Epithelial cell of proximal tubule (primary cell): Measurements from ENCODE around the gene RXFP1. TPM values are rescaled to one million over a fixed set of nuclear protein-coding genes. Genes with fewer than 3 reads are reported as not detected.

Source experiments
- DNase-seq: peaks from one replicate; pipeline ENCODE4 v3.0.0-alpha.2; 2011; ENCODE audit warnings: low read depth
- H3K4me3 ChIP-seq: 2 replicates; pipeline ENCODE4 v1.5.1; 2011; ENCODE audit warnings: low read depth, mild to moderate bottlenecking, low read length
- total RNA-seq: library from RNA; depleted of rRNA; stranded (reverse); fragments of >200 nt; gene quantifications from 2 replicates; pipeline ENCODE4 v1.2.3, GENCODE V29; 2015
- TF ChIP-seq, protein P1 (sequence below): conservative IDR thresholded peaks from 2 replicates; pipeline ENCODE4 v1.5.1; 2012; ENCODE audit warnings: low read depth, mild to moderate bottlenecking, low read length

RXFP1 gene
- total RNA-seq, 1 donor from 2014 or later = not detected

DNA sequence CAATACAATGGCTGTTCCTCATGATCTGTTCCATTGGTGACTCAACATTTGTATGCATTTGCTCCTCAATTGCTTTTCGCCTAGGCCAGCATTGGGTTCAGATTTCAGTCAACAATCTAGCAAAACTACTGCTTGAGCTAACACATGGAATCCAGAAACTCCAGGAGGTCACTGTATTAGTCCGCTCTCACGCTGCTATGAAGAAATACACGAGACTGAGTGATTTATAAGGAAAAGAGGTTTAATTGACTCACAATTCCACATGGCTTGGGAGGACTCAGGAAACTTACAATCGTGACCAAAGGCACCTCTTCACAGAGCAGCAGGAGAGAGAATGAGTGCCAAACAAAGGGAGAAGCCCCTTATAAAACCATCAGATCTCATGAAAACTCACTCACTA lies 67.1 kb downstream of the RXFP1 start:
- H3K4me3 ChIP-seq = no peak overlapping the region
- no peak for DNase-seq
- TF ChIP-seq, protein P1, sequence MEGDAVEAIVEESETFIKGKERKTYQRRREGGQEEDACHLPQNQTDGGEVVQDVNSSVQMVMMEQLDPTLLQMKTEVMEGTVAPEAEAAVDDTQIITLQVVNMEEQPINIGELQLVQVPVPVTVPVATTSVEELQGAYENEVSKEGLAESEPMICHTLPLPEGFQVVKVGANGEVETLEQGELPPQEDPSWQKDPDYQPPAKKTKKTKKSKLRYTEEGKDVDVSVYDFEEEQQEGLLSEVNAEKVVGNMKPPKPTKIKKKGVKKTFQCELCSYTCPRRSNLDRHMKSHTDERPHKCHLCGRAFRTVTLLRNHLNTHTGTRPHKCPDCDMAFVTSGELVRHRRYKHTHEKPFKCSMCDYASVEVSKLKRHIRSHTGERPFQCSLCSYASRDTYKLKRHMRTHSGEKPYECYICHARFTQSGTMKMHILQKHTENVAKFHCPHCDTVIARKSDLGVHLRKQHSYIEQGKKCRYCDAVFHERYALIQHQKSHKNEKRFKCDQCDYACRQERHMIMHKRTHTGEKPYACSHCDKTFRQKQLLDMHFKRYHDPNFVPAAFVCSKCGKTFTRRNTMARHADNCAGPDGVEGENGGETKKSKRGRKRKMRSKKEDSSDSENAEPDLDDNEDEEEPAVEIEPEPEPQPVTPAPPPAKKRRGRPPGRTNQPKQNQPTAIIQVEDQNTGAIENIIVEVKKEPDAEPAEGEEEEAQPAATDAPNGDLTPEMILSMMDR = no peak

DNA sequence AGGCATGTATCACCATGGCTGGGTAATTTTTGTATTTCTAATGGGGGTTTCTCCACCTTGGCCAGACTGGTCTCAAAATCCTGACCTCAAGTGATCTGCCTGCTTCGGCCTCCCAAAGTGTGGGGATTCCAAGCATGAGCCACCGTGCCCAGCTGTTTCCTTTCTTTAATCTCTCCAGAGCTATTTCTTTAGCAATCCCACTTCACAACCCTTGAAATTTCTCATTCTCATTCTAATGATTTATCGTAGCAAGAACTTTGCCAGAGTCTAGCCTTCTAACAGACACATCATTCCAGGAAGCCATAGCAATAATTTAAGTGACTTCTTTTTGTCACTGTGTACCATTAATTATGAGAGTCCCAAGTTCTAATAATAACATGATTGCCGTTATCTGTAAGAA lies 68.6 kb downstream of the RXFP1 start:
- TF ChIP-seq, protein P1 = no peak
- DNase-seq = no peak
- no peak overlapping the region for H3K4me3 ChIP-seq

DNA sequence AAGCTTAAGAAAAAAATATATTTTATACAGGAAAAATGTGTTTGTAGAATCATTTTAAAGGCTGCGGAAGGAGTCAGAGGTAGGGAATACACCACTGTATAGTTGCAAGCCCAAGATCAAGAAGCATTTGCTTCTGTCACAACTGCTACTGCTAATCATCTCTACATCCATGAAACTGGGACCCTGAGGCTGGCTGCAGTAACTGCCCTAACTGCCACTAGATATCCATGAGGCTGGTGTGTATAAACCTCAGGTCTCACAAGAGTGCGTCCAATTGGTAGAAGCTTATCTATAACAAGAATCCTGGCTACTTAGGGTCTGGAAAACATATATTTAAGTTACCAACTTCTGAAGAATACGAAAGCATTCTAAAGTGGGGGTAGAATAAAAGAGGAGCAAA lies 69.1 kb downstream of the RXFP1 start:
- H3K4me3 ChIP-seq = no peak overlapping the region
- DNase-seq = no peak
- TF ChIP-seq, protein P1 = no peak

DNA sequence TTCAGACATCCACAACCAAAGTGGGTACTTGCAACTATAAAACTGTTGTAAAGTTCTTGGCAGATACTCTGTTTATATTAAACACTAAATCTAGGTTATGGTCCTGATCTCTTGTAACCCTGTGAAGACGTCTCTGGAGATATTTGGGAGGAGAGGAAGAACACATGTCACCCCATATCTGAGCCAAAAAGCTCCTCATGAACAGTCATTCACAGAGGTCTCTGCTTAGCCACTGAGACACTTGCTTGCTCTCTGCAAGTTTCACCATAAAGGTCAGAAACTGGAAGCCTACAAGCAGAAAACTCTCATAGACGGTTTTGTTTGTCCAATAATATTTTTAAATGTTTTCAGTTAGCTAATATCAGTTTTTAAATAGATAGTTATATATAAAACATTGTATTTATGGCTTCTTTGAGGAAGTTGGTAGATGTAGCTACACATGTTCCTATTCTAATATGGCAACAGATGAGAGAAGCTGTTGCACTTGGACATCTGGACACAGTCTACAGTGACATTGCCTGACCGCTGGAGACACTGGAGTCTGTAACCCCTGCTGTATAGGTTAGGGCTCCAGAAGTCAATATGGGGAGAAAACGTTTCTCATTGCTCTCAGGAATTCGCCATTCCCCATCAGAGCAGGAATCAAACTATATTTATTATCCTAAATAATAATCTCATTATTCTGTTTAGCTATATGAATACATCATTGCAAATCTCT lies 76.4 kb downstream of the RXFP1 start:
- no peak overlapping the region for H3K4me3 ChIP-seq

DNA sequence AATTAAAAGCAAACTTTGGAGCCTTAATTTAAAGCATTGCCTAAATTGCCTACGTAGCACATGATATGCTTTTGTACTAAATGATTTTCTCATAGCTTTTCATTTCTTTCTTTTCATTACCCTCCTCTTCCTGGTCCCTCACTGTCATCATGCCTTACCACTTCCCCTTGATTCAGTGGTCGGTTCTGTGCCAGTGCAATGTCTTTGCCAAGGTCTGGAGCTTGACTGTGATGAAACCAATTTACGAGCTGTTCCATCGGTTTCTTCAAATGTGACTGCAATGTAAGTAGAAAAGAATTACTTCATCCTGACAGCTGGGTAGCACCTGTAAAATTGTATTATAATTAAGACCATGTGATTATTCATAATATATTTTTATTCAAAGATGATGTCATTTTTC lies 77.5 kb downstream of the RXFP1 start:
- TF ChIP-seq, protein P1 = no peak
- H3K4me3 ChIP-seq = no peak overlapping the region
- DNase-seq = no peak

More for the DNA sequence above, 76.4 kb downstream of the RXFP1 start:
- TF ChIP-seq, protein P1 = no peak
- no peak for DNase-seq

DNA sequence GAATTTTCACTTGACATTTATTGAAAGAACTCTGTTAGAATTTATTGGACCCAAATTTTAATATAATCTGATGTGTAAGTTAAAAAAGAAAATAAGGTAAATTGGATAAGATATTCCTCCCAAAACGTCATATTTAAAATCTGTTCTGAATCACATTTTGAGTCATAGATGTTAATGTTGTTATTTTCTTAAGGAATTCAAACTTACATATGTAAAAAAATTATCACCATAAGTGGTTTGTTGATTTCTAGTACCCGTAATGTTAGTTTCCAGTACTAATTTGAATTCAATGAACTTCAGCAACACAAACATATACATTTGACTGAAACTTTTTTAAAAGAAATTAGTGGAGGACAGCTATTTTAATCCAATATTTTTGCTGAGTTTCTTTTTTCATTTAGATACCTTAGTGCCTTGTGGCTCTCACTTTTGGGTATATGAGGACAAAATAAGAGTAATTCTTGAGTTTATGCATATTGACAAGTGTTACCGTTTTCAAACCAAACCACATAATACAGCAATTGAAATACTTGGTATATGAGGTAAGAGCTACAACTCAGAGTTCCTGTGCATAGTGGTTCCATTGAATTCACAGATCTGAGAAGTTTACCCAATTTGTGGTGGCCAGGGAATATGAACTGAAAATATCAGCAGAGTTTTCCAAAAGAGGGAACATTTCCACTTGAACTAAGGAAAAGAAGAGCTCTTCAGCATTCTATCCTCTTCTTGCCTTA lies 78.2 kb downstream of the RXFP1 start:
- H3K4me3 ChIP-seq = no peak overlapping the region
- TF ChIP-seq, protein P1 = no peak
- DNase-seq = no peak
